ENCODE results near the gene PHF2. TPM values are rescaled to one million over a fixed set of nuclear protein-coding genes. Genes with fewer than 3 reads are reported as not detected.

Gene PHF2
- total and polyA plus RNA-seq, 2 of the 4 experiments (the other 2 are of a cell fraction), result 5.9 to 9.5 TPM

DNA sequence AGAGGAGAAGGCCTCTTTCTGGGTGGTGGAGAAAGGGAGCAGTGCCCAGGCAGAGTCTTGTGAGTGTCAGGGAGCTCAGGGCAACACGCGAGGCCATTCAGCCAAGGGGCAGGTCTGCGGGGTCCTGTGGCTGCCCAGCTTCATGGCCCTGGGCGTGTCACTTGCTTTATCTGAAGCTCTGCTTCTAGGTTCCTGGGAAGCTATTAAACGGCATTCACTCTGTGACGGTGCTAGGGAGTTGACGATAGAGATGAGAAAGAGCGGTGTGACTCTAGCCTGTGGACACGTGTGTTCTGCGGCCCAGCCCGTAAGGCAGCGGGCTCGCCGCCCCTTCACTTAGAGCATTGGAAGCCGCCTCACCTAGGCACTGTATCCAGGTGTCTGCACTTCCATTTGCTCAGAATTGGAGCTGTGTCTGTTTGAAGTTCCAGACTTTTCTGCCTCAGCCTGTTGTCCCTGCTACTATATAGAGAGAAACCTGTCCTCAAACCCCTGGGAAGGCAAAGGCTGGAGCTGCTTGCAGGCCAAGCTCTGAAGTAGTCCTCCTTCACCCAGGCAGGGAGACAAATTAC, 88.3 kb downstream of the PHF2 start:
- no peak for ATAC-seq (ENCODE audit: low read depth)
- Histone ChIP-seq H3K9me3 (ENCODE audit: control insufficient read depth, insufficient read depth, low read length) (no peaks in the 10 kb centered on the region), H2AK9ac (replicated peaks; ENCODE audit: low read depth, low read length, poor library complexity) (no peak overlapping the region), H2BK120ac (ENCODE audit: low read depth, low read length) (no peak overlapping the region), H3K79me1 (ENCODE audit: low read depth in 1 of 2, low read length in 2 of 2) (no peaks in the 10 kb centered on the region; a peak in 1 of 4 replicates), H4K20me1 (ENCODE audit: insufficient read depth, low read length) (peaks cover 5% of the 10 kb centered on the region), H3K4me1 (ENCODE audit: control insufficient read depth, insufficient read depth, low read length) (no peaks in the 10 kb centered on the region), H3K9ac (ENCODE audit: low read depth, low read length) (no peak overlapping the region), H4K5ac (ENCODE audit: low read depth, low read length) (no peak overlapping the region), H3K4me3 (ENCODE audit: insufficient read depth, low read depth, low read length) (no peak overlapping the region), H3K18ac (ENCODE audit: low read depth, low read length) (no peak overlapping the region), H2BK20ac (ENCODE audit: low read depth, low read length) (no peak overlapping the region), H3K4ac (ENCODE audit: low read depth, low read length) (no peak overlapping the region), H4K8ac (ENCODE audit: low read depth in 2 of 2, low read length in 2 of 2) (no peak overlapping the region), H3K56ac (ENCODE audit: extremely low read depth, insufficient read depth, low read length) (no peak overlapping the region), H3K4me2 (ENCODE audit: low read depth, low read length) (no peak overlapping the region), H3K14ac (replicated peaks; ENCODE audit: low read depth, low read length) (no peak overlapping the region), H2AK5ac (ENCODE audit: low read depth, low read length) (no peak overlapping the region), H3K27ac (ENCODE audit: insufficient read depth, low read length) (no peak overlapping the region), H3K27me3 (ENCODE audit: control insufficient read depth, insufficient read depth, low read length) (no peaks in the 10 kb centered on the region), H3K23ac (ENCODE audit: low read depth, low read length) (no peak overlapping the region), H3K9me1 (ENCODE audit: insufficient read depth, low read length) (peaks cover 4% of the 10 kb centered on the region; the same call in 1 of the 2 replicates), H2AFZ (replicated peaks; ENCODE audit: low read length, poor library complexity) (no peak overlapping the region), H3K36me3 (ENCODE audit: control insufficient read depth, insufficient read depth, low read length) (peaks cover 42% of the 10 kb centered on the region), H2BK5ac (ENCODE audit: low read depth, low read length, poor library complexity, severe bottlenecking) (no peak overlapping the region), H4K91ac (ENCODE audit: insufficient read depth, low read depth, low read length) (no peak overlapping the region), H2BK15ac (ENCODE audit: low read depth, low read length) (no peak overlapping the region)
- dilution Hi-C loops (cut with HindIII; ENCODE audit: low sequenced_read_pairs, unreplicated experiment) (no loop called here), intact Hi-C loops (cut with micrococcal nuclease) (loop anchor here (5.0 kb wide), 1 partner anchor 87 kb away; the partner anchor contains the start of gene PHF2), in situ Hi-C loops (cut with MboI; ENCODE audit: low sequenced_read_pairs) (no loop called here)
- WGBS, 2 experiments (ENCODE audit: extremely low coverage in 2 of 2, insufficient read length in 1 of 2), result 97% methylated on average over 5 of the region's 15 CpGs; no CpG with 5 or more reads in 1 of the 2 experiments
- CTCF ChIA-PET, result no interaction called here
- BruUV-seq (replicated peaks), result no TSS peak
- DNase-seq, result no peak
- TF ChIP-seq POLR2A (IDR thresholded peaks at IDR 0.05; ENCODE audit: low read depth, low read length), result no peak
- no peak for TF ChIP-seq MAFK (IDR thresholded peaks at IDR 0.05; ENCODE audit: low read depth, low read length)
- TF ChIP-seq BHLHE40 (IDR thresholded peaks at IDR 0.05; ENCODE audit: low read depth, low read length), result no peak
- no peak for TF ChIP-seq CEBPB (IDR thresholded peaks at IDR 0.05; ENCODE audit: low read depth, low read length)
- no peak for TF ChIP-seq USF2 (IDR thresholded peaks at IDR 0.05; ENCODE audit: low read depth, low read length)
- TF ChIP-seq FOS (IDR thresholded peaks at IDR 0.05; ENCODE audit: low read depth, low read length), result no peak
- no peak for TF ChIP-seq RCOR1 (IDR thresholded peaks at IDR 0.05; ENCODE audit: insufficient replicate concordance, low read length)
- TF ChIP-seq, protein P1, sequence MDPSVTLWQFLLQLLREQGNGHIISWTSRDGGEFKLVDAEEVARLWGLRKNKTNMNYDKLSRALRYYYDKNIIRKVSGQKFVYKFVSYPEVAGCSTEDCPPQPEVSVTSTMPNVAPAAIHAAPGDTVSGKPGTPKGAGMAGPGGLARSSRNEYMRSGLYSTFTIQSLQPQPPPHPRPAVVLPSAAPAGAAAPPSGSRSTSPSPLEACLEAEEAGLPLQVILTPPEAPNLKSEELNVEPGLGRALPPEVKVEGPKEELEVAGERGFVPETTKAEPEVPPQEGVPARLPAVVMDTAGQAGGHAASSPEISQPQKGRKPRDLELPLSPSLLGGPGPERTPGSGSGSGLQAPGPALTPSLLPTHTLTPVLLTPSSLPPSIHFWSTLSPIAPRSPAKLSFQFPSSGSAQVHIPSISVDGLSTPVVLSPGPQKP (IDR thresholded peaks at IDR 0.05; ENCODE audit: borderline replicate concordance, low read depth, low read length), result no peak
- TF ChIP-seq MAZ (IDR thresholded peaks at IDR 0.05; ENCODE audit: borderline replicate concordance, low read depth, low read length), result no peak
- no peak for TF ChIP-seq SMC3 (IDR thresholded peaks at IDR 0.05; ENCODE audit: low read depth, low read length)
- no peak for TF ChIP-seq NFE2L2 (IDR thresholded peaks at IDR 0.05; ENCODE audit: low read depth, low read length)
- TF ChIP-seq MXI1 (IDR thresholded peaks at IDR 0.05; ENCODE audit: borderline replicate concordance, low read depth, low read length), result no peak
- POLR2A ChIA-PET (ENCODE audit: unreplicated experiment), result no interaction called here
